NK-92 treated with Interleukin-12 subunit alpha and Interleukin-12 subunit beta, amount 100 ng/mL, for 24 hours (cell line): Measurements from ENCODE around the gene ZNF541.

Source experiments
- DNase-seq: peaks from one replicate; lab custom pipeline; 2025; lab: John Stamatoyannopoulos, UW

Gene ZNF541

GRCh38 chr19:47544075-47544474, 28.9 kb downstream of the ZNF541 start:
- DNase-seq: no peak

GRCh38 chr19:47542030-47542475, 30.9 kb downstream of the ZNF541 start:
- no peak for DNase-seq

GRCh38 chr19:47541518-47541917, 31.4 kb downstream of the ZNF541 start:
- no peak for DNase-seq

GRCh38 chr19:47540748-47541147, 32.2 kb downstream of the ZNF541 start:
- DNase-seq: no peak

- DNase-seq: no peak
Measured at GRCh38 chr19:47539747-47540311, 33.1 kb downstream of the ZNF541 start.

- DNase-seq: no peak
Measured at GRCh38 chr19:47538812-47539211, 34.1 kb downstream of the ZNF541 start.

GRCh38 chr19:47537493-47537892, 35.5 kb downstream of the ZNF541 start:
- DNase-seq: no peak

- DNase-seq: no peak
Measured at GRCh38 chr19:47534628-47535027, 38.3 kb downstream of the ZNF541 start.

GRCh38 chr19:47531640-47532387, 41.1 kb downstream of the ZNF541 start:
- DNase-seq: no peak

- no peak for DNase-seq
Measured at GRCh38 chr19:47529018-47529742, 43.8 kb downstream of the ZNF541 start.

- no peak for DNase-seq
Measured at GRCh38 chr19:47526798-47527197, 46.1 kb downstream of the ZNF541 start.

GRCh38 chr19:47523473-47523872, 49.5 kb downstream of the ZNF541 start:
- no peak for DNase-seq
